ENCODE measurements around the gene TFAP2A.

The TFAP2A gene

DNA sequence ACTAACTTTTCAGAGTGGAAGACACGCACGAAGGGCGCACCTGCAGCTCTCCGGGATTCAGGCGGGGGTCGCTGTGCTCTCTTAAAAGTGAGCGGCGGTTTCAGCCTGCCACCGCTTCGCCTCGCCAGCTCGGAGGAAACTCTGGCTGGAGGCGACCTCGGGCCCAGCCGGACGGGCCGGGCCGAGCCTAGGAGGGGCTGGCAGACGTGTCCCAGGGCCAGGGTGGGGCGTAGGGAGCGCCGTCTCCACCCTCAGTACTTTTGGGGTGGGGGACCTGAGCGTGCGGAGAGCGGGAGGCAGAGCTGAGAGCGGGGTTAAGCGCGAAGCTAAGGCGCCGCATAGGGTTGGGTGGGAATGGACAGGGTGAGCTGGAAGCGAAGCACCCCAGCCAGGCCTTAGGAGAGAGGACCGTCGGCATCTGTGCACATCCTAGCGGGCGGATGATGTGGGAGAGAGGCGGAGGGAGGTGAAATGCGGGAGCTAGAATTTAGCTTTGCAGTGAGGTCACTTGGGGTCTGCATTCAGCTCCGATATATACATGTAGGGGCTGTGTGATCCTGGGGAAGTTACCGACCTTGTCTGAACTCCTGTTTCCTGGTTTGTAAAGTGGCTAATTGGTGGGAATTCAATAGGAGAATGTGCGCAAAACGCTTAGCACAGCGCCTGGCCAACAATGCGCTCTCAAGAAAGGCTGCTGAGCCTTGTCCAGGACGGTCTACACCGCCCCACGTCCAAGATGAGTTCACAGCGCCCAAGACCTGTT is 6.5 kb upstream of the TFAP2A start:
- Mint-ChIP-seq H3K27ac (no peak overlapping the region), H3K9me3 (no peaks in the 10 kb centered on the region), H3K4me1 (ENCODE audit: low read depth) (peaks cover 43% of the 10 kb centered on the region), H3K4me3 (no peak overlapping the region), H3K36me3 (ENCODE audit: low read depth) (no peaks in the 10 kb centered on the region), H3K27me3 (peaks cover 100% of the 10 kb centered on the region)
- intact Hi-C loops (cut with micrococcal nuclease): no loop called here

DNA sequence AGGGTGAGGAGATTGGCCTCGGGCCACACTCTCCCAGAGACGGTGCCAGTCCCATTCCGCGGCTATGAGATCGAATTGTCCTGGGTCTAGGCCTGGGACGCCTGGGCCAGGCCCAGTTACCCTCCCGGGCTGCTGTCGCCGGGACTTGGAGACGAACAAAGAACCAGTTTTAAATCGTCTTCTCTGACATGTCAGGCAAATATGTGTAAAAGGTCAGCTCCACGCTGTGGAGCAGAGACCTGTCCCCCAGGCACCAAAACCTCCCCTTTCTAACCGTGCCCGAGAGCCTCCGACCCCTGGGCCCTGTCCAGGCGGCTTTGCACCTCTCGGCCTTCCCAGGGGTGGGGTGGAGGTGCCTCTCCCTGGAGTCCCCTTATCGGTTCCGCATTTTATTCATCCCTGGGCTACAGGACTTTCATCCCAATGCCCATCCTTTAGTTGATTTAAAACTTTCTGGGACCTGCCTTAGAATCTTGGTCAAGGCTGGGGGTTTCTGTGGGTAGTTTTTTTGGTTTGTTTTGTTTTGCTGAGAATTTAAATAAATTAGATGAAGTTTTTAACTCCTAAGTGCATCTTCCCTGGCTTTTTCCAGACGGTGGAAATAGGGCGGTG is 5.8 kb upstream of the TFAP2A start:
- H3K4me3 Mint-ChIP-seq: no peak overlapping the region
- peaks cover 100% of the 10 kb centered on the region for H3K27me3 Mint-ChIP-seq
- intact Hi-C loops (cut with micrococcal nuclease): no loop called here
- no peaks in the 10 kb centered on the region for H3K36me3 Mint-ChIP-seq (ENCODE audit: low read depth)
- H3K4me1 Mint-ChIP-seq (ENCODE audit: low read depth): peaks cover 37% of the 10 kb centered on the region
- no peaks in the 10 kb centered on the region for H3K9me3 Mint-ChIP-seq
- no peak overlapping the region for H3K27ac Mint-ChIP-seq

DNA sequence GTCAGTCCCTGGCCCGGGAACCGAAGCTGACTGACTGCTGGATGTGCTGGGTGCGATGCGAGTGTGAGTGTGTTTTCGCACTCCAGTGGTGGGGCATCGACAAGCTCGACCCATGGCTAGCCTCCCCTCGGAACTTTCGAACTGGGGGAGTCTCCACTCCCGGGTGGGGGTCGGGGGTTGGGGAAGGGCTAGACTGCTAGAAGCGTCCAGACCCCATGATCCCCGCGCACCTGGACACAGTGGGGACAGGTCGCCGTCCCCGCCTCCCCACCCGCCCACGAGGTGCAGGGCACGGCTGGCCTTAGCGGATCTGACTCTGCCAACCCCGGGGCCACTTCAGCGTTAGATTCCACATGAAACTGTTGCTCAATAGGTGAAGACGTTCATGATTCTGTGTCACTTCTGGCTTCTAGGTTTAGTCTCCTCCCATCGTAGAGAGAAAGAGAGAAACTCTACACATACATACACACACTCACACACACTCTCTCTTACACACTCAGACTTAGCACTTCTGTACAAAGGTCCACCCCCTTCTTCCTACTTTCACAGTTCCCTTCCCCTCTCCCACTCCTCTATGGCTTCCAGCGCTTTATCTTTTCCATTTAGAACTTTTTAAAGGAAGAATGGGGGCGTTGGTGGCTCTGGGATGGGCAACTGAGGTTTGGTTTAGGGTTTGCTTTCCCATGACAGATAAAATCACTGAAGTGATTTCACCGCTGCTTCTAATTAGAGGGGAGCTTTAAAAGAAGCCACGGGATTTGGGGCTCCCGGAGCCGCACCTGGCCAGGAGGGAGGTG is 5.1 kb upstream of the TFAP2A start:
- intact Hi-C loops (cut with micrococcal nuclease): no loop called here
- peaks cover 100% of the 10 kb centered on the region for H3K27me3 Mint-ChIP-seq
- H3K9me3 Mint-ChIP-seq: no peaks in the 10 kb centered on the region
- H3K4me1 Mint-ChIP-seq (ENCODE audit: low read depth): peaks cover 39% of the 10 kb centered on the region
- H3K36me3 Mint-ChIP-seq (ENCODE audit: low read depth): no peaks in the 10 kb centered on the region
- H3K4me3 Mint-ChIP-seq: no peak overlapping the region
- H3K27ac Mint-ChIP-seq: no peak overlapping the region

DNA sequence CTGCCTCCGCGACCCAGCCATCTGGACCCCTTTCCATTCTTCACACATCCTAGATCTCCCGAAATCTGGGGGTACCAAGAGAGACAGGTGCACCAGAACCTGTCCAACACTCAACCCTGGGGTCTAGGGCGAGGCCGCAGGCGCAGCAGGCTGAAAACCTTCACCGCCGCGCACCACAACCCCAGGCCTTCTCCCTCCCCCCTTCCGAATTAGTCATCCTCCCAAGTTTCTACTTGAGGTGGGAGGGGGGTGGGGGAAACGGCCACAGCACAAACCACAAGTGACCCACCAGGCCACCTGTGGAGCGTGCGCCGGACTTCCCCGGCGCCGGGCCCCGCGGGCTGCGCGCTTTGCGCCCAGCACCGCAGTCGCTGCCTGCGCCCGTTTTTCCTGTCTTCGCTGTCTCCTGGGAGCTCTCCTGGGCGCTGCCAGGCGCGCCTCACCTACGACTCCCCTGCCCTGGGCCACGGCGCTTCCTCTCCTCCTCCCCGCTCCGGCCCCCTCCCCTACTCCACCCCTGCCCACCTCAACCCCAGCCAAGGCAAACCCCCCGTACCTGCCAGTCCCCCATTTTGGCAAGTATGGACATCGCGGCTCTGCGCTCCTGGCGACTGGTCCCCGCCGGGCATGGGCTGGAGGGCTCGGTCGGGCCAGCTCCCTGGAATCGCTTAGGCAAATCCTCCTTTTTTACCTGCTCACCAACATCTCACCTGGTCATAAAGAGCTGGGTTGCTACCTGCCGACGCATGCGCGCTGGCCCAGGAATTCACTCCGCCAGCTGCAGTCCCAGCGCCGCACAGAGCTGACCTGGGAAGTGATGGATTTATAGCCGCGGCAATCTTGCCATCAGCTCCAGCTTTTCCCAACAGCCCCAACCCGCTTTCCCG is 4.2 kb upstream of the TFAP2A start:
- Mint-ChIP-seq H3K27me3 (peaks cover 100% of the 10 kb centered on the region), H3K4me1 (ENCODE audit: low read depth) (peaks cover 47% of the 10 kb centered on the region), H3K27ac (no peak overlapping the region), H3K4me3 (no peak overlapping the region), H3K9me3 (no peaks in the 10 kb centered on the region), H3K36me3 (ENCODE audit: low read depth) (no peaks in the 10 kb centered on the region)
- intact Hi-C loops (cut with micrococcal nuclease): no loop called here

DNA sequence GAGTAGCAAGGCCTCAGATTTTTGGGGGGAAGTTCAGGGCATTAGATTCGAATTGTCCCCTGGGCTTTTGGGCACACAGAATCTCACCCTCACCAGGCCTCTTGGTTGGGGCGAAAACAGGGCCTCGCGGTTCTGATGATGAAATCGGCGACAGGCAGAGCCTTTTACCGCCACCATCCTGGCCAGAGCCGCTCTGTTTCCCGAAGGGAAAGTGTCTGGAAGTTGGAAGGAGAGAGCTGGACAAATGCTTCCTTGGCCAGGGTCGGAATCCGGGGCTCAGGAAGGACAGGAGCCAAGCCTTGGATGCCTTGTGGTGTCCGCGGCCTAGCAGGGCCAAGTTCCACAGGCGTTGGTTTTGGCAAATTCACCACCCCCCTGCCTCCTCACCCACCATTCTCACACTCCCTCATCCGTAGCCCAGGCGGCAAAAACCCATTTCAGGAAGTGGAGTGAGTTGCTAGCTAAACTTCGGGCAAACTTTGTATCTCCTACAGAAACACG is 3.5 kb upstream of the TFAP2A start:
- Mint-ChIP-seq H3K27ac (no peak overlapping the region), H3K36me3 (ENCODE audit: low read depth) (no peaks in the 10 kb centered on the region), H3K4me3 (no peak overlapping the region), H3K4me1 (ENCODE audit: low read depth) (peaks cover 52% of the 10 kb centered on the region), H3K27me3 (peaks cover 100% of the 10 kb centered on the region), H3K9me3 (no peaks in the 10 kb centered on the region)
- intact Hi-C loops (cut with micrococcal nuclease): no loop called here

DNA sequence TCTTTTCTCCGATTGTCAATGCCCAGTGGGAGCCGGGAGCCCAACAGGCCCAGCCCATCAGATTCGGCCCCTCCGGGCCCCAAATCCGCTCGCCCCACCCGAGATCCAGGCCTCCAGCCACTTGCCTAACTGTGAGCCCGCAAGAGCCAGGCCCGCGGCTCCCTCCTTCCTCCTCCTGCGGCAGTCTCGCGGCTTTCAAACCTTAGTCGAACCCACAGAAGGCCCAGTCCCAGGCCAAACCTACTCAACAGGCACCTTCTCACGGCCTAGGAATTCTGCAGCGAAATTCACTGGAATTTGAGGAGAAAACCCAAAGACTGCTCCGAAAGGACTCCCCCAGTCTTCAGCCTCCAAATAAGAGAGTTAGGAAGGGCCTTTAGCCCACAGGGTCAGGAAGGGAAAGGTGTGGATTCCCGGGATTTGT is 2.8 kb upstream of the TFAP2A start:
- peaks cover 51% of the 10 kb centered on the region for H3K4me1 Mint-ChIP-seq (ENCODE audit: low read depth)
- no peak overlapping the region for H3K27ac Mint-ChIP-seq
- intact Hi-C loops (cut with micrococcal nuclease): no loop called here
- H3K27me3 Mint-ChIP-seq: peaks cover 100% of the 10 kb centered on the region
- no peak overlapping the region for H3K4me3 Mint-ChIP-seq
- H3K36me3 Mint-ChIP-seq (ENCODE audit: low read depth): no peaks in the 10 kb centered on the region
- no peaks in the 10 kb centered on the region for H3K9me3 Mint-ChIP-seq

DNA sequence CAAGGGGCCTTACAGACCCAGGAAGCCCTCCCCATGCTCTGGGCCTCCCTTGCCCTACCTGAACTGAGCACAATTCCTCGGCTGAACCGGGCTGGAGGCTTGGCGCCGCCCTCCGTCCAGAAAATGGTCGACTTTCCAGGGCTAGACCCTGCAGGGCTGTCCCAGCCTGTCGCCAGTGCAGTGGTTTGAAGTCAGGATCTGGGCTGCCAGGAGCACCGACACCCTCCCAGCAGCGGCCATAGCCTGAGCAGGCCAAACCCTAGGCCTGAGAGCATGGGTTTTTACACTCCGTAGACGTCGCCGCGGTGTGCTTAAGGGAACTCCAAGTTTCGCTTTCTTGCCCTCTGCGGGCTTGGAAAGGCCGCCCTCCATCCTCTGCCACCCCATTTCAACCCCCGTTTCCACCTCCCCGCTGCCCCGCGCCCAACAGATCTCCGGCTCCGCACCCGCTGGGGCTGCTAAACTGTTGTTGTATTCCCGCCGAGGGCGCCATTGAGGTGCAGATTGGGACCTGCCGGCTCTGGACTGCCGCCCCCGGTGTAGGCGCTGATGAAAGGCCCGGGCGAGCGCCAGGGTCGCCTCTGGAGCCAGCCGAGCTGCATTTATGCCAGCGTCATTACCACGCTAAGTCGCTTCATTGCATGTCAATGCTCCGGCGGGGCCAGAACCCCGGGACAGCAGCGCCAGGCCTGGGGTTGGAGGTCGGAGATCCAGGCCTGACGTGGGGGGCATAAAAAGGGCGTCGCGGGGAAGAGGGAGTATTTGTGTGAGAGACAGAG is 2.2 kb upstream of the TFAP2A start:
- H3K4me1 Mint-ChIP-seq (ENCODE audit: low read depth): peaks cover 53% of the 10 kb centered on the region
- H3K9me3 Mint-ChIP-seq: no peaks in the 10 kb centered on the region
- peaks cover 97% of the 10 kb centered on the region for H3K27me3 Mint-ChIP-seq
- H3K4me3 Mint-ChIP-seq: peak overlapping the region; percentile 67
- H3K27ac Mint-ChIP-seq: no peak overlapping the region
- intact Hi-C loops (cut with micrococcal nuclease): no loop called here
- peaks cover 3% of the 10 kb centered on the region for H3K36me3 Mint-ChIP-seq (ENCODE audit: low read depth)

DNA sequence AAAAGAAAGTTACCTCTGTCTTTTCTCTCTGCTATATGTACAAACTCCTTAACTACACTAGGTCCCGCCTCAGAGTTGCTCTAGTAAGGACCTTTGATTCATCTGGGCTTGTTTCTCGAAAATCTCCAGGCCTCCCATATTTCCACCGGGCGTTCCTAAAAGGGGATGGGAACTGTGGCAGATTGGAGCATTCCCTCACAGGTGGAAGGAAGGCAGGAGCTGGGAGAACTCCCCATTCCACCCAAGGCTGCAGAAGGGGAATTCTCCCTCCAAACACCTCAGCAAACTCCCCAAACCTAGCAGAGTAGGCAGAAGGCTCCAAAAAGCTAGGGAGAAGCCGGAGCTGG is 1.6 kb upstream of the TFAP2A start:
- no peaks in the 10 kb centered on the region for H3K9me3 Mint-ChIP-seq
- no peak overlapping the region for H3K4me3 Mint-ChIP-seq
- peaks cover 7% of the 10 kb centered on the region for H3K36me3 Mint-ChIP-seq (ENCODE audit: low read depth)
- H3K27ac Mint-ChIP-seq: no peak overlapping the region
- peaks cover 97% of the 10 kb centered on the region for H3K27me3 Mint-ChIP-seq
- intact Hi-C loops (cut with micrococcal nuclease): no loop called here
- peaks cover 55% of the 10 kb centered on the region for H3K4me1 Mint-ChIP-seq (ENCODE audit: low read depth)

DNA sequence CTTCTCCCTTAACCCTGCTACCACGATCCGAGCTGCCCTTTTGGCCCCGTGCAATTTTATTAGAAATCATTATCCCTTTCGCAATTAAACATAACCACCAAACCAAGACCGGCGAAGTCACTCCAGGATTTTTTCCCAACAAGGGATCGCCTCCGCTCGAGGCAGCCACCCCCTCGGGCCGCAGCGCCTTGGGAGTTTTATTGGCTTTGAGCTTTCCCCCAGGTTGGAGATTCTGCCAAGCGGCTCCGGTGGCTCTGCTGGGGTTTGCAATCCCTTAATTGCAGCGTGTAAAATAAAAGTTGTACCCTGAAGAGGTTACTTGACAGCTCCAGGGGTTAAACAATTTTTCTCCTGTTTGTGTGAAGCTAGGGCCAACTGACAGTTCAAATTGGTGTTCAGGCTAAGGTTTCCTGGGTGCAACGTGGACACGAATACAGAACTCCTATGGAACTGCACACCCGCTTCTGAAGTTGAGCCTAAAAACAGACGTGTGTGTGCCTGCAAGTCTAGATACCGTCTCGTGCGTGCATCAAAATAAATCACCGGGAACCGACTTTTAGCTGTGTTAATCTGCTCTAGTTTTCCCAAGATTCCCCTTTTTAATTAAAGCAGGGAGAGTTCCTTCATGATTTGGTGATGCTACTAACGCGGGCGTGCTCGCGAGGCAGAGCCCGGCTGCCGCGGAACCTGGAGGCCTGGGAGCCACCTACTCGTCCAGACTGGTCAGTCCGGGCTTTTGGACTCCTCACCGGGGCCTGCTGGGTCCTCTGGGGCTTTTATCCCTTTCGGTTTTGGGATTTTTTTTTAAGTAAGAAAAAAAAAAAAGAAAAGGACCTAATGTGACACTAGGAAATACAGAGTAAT is 975 bp upstream of the TFAP2A start:
- intact Hi-C loops (cut with micrococcal nuclease): no loop called here
- H3K27ac Mint-ChIP-seq: no peak overlapping the region

DNA sequence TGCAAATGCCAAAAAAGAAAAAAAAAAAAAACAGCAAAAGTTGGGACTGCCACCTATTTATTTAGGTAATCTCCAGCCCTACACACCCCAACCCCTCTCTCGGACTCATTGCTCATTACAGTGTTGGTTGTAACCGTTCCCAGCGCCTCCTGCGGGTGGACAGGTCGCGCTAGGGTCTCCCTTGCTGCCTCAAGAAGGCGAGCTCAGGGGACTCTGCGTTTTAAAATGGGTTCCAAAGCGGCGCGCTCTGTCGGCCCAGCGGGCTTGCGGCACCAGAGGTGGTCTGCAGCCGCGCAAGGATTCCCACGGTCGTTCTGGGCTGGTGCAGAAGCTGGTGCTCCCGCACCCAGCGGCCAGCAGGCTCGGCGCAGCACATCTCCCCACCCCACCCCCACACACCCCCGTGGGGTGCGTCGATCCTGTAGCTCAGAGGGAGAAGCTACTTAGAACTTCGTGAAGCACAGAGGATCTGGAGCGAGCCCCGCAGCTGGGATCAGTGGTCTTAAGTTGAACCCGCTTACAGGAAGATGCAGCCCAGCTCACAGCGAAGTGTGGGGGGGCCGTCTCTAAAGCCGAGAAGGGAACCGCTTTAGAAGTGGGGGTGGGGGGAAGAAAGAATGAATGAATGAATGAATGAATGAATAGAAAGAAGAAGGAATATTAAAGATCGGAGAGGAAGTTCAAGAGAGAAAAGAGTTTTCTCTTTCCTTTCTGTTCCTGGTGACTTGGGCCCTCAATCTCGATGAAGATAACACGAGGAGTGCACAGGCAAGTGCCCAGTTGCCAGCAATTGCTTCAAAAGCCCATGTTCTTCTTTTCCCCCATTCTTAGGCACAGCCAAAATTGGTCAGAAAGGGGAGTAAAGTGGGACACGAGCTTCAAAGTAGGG is 780 bp downstream of the TFAP2A start:
- H3K4me3 Mint-ChIP-seq: no peak overlapping the region
- peaks cover 96% of the 10 kb centered on the region for H3K27me3 Mint-ChIP-seq
- peaks cover 7% of the 10 kb centered on the region for H3K36me3 Mint-ChIP-seq (ENCODE audit: low read depth)
- H3K9me3 Mint-ChIP-seq: peaks cover 12% of the 10 kb centered on the region
- no peak overlapping the region for H3K27ac Mint-ChIP-seq
- intact Hi-C loops (cut with micrococcal nuclease): no loop called here
- H3K4me1 Mint-ChIP-seq (ENCODE audit: low read depth): peaks cover 76% of the 10 kb centered on the region

More for the DNA sequence above, 975 bp upstream of the TFAP2A start:
- peaks cover 61% of the 10 kb centered on the region for H3K4me1 Mint-ChIP-seq (ENCODE audit: low read depth)
- peaks cover 96% of the 10 kb centered on the region for H3K27me3 Mint-ChIP-seq
- no peaks in the 10 kb centered on the region for H3K9me3 Mint-ChIP-seq
- H3K4me3 Mint-ChIP-seq: no peak overlapping the region
- peaks cover 7% of the 10 kb centered on the region for H3K36me3 Mint-ChIP-seq (ENCODE audit: low read depth)

DNA sequence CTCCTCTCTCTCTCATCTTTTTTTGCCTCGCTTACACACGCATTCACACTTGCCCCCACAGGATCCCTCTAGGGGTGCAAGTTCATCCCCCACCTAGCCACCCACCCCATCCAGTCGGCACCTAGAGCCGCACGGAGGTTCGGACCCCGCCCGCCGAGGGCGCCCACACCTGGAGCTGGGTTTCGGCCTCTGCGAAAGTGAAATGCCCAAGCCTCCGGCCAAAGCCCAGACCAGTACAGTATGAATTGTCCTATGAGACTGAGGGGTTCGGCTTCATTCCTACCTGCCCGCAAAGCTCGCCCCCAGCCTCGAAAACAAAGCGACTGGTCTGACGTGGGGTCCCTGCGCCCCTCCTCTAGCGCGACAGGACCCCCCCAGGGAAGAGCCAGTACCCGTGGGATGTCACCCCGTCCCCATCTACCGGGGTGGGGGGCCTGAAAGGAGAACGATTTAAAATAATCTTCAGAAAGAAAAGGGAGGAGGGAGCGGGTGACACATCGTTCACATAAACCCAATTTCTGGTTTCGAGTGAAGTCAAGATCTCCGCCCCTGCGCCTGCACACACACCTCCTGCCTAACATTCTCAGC is 1.5 kb downstream of the TFAP2A start:
- H3K4me1 Mint-ChIP-seq (ENCODE audit: low read depth): peaks cover 72% of the 10 kb centered on the region

More for the DNA sequence above, 1.5 kb downstream of the TFAP2A start:
- Mint-ChIP-seq H3K27me3 (peaks cover 92% of the 10 kb centered on the region), H3K4me3 (peak overlapping the region; percentile 91), H3K36me3 (ENCODE audit: low read depth) (peaks cover 7% of the 10 kb centered on the region), H3K9me3 (peaks cover 12% of the 10 kb centered on the region), H3K27ac (no peak overlapping the region)
- intact Hi-C loops (cut with micrococcal nuclease): no loop called here

All from dendritic cell treated with granulocyte-macrophage colony-stimulating factor and Interleukin-4, amounts not matched to agents 40 ng/mL and 50 ng/mL, for 4 days (primary cell).